ES-I3 (cell line): ENCODE measurements around the gene TIAL1.
A peak's percentile ranks its signal among the peaks of the same experiment; 100 is the strongest.

Source experiments
- H3K36me3 ChIP-seq: 2 replicates; pipeline ENCODE4 v1.6.1; 2013; ENCODE audit warnings: mild to moderate bottlenecking, low read length, control low read depth, moderate library complexity; ENCODE audit not compliant: insufficient read depth
- H3K4me1 ChIP-seq: 2 replicates; pipeline ENCODE4 v1.6.1; 2013; ENCODE audit warnings: mild to moderate bottlenecking, control low read depth, low read length; ENCODE audit not compliant: insufficient read depth
- H3K9ac ChIP-seq: 2 replicates; pipeline ENCODE4 v1.6.1; 2013; ENCODE audit warnings: low read depth, mild to moderate bottlenecking, low read length, moderate library complexity
- H3K9me3 ChIP-seq: 2 replicates; pipeline ENCODE4 v1.6.1; 2013; ENCODE audit warnings: mild to moderate bottlenecking, low read length, moderate library complexity; ENCODE audit not compliant: control insufficient read depth, insufficient read depth

TIAL1 gene

DNA sequence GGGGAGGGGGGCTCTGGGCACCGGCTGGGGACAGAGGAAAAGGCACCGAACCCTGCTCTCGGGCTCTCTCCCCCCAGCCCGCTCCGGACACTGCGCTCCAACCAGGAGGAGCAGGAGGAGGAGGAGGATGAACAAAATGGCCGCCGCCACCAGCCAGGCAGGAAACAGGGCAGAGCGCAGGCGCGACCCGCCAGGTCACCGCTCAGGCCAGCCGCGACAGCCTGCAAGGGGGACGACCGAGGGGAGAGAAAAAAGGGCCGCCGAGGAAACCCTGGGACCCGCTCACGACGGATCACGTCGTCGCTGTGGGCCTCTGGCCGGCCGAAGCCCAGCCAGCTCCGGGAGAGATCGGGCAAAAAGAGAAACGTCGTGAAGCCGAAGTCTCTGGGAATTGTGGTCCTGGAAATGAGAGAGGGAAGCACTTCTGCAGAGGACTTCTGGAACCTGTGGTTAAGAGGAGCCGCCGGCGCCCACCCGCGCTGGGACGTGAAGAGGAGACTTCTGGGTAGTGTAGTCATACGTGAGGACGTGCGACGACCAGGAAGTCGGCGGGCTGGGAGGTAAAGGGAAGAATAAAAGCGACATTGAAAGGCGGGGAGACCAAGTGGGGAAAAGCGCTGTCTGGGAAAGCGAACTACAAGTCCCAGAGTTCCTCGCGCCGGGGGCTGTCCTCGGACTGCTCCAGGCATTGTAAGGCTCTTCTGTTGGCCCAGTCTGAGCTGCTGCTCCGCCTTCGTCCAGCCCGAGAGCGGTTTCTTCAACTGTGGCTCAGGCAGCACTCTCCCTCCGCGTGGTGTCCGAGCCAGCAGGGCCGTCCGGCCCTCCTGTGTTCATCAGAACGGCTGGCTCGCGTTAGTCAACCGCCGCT lies at the start of gene TIAL1:
TSS of gene TIAL1 (minus strand) at position 428 of the 868 bp plus-strand sequence. CDS start 499 bp downstream, outside the sequence.
- H3K4me1 ChIP-seq, result peaks cover 6% of the 10 kb centered on the region
- H3K36me3 ChIP-seq, result no peaks in the 10 kb centered on the region
- H3K9me3 ChIP-seq, result no peaks in the 10 kb centered on the region
- H3K9ac ChIP-seq, result peak within 1 kb of the TSS; percentile 91

DNA sequence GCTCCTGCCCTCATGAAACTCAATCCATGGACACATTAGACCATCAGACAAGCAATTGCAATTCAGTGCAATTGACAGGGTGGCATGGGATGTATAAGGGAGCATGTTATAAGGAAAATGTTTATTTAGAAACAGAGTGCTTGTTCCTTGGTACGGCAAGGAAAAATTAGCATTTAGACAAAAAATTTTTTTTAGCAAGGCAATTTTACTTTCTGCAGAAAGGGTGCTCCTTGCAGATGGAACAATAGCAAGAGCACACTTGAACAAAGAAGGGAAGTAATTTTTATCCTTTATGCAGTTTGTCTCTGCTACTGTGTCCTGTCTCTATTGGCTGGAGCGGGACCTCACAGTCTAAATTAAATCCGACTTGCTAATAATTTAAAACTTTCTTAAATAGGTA lies 48.2 kb upstream of the TIAL1 start:
- no peaks in the 10 kb centered on the region for H3K4me1 ChIP-seq
- no peaks in the 10 kb centered on the region for H3K36me3 ChIP-seq
- H3K9ac ChIP-seq, result no peak overlapping the region
- H3K9me3 ChIP-seq, result peaks cover 12% of the 10 kb centered on the region

DNA sequence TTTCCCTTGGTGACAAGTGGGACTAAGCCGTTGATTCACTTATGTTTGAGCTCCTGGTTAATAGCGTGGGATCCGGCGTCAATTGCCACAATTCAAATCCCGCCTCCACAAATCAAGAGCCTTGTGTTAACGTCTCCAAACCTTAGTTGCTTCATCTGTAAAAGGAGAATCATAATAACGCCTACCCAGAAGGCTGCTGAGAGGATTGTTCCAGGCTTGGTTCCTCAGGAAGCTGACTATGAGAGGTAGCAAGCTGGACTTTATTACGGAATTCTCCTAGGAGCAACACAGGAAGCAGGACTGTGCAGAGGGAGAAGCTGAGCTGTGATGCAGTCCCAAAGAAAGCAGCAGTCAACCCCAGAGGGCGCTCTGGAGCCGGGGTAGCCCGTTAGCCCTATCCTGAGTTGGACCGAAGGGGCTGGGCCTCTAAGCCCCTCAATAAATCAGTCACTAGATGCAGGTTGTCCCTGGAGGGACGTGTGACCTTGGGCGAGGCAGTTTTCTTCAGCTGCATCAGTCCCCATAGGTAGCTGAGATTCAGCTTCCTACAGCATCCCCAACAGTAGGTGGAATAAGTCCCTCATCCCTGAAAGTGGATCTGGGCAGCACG lies 47.5 kb upstream of the TIAL1 start:
- Histone ChIP-seq H3K9ac (no peak overlapping the region), H3K36me3 (no peaks in the 10 kb centered on the region), H3K4me1 (no peaks in the 10 kb centered on the region), H3K9me3 (peaks cover 12% of the 10 kb centered on the region)

- no peaks in the 10 kb centered on the region for H3K36me3 ChIP-seq
- no peaks in the 10 kb centered on the region for H3K4me1 ChIP-seq
- H3K9ac ChIP-seq, result no peak overlapping the region
- peaks cover 12% of the 10 kb centered on the region for H3K9me3 ChIP-seq
Observed at GRCh38 chr10:119643306-119644204, 46.8 kb upstream of the TIAL1 start.

DNA sequence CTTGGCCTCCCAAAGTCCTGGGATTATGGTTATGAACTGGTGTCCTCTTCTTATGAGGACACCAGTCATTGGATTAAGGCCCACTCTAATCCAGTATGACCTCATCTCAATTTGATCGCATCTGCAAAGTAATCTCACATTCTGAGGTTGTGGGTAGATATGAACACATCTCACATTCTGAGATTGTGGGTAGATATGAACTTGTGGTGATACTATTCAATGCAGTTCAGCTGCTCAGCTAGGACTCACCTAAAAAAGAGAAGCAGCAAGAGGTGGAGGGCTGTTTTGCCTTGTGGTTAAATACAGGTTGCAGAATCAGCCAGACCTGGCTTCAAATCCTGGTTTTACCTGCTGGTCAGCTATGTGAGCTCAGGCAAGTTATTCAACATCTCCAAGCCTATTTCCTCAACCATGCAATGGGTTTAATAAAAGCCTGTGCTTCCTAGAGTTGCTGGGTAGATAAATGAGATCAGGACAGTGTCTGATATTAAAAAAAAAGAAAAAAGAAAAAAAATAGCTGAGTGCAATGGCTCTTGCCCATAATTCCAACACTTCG lies 45.9 kb upstream of the TIAL1 start:
- Histone ChIP-seq H3K9ac (no peak overlapping the region), H3K36me3 (no peaks in the 10 kb centered on the region), H3K9me3 (peaks cover 12% of the 10 kb centered on the region), H3K4me1 (no peaks in the 10 kb centered on the region)

DNA sequence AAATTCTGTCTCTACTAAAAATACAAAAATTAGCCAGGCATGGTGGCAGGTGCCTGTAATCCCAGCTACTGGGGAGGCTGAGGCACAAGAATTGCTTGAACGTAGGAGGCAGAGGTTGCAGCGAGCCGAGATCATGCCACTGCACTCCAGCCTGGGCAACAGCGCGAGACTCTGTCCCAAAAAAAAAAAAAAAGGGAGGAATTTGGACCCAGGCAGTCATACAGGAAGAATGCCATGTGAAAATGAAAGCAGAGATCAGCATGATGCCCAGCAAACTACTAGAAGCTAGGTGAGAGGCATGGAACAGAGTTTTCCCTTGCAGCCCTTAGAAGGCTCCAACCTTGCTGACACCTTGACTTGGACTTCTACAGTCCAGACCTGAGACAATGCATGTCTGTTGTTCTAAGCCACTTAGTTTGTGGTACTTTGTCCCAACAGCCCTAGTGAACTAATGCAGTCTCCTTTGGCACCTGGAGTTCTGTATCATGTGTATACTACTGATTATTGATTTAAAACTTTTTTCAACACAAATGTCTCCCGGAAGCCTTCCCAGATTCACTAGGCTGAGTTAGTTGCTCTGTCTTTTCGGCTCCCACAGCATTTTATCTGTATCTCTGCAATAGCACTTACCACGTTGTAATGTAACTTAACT lies 44.2 kb upstream of the TIAL1 start:
- Histone ChIP-seq H3K9ac (no peak overlapping the region), H3K4me1 (no peaks in the 10 kb centered on the region), H3K36me3 (no peaks in the 10 kb centered on the region), H3K9me3 (peaks cover 12% of the 10 kb centered on the region)

DNA sequence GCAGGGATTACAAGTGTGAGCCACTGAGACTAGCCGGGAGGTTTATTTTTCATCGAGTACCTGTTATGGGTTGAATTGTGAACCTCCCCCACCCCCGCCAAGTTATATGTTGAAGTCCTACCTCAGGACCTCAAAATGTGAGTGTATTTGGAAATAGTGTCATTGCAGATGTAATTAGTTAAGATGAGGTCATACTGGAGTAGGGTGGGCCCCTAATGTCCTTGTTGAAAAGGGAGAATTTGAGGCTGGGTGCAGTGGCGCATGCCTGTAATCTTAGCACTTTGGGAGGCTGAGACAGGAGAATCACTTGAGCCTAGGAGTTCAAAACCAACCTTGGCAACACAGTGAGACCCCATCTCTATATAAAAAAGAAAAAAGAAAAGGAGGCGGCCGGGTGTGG lies 43.6 kb upstream of the TIAL1 start:
- Histone ChIP-seq H3K9ac (no peak overlapping the region), H3K36me3 (no peaks in the 10 kb centered on the region), H3K9me3 (peaks cover 12% of the 10 kb centered on the region), H3K4me1 (no peaks in the 10 kb centered on the region)

DNA sequence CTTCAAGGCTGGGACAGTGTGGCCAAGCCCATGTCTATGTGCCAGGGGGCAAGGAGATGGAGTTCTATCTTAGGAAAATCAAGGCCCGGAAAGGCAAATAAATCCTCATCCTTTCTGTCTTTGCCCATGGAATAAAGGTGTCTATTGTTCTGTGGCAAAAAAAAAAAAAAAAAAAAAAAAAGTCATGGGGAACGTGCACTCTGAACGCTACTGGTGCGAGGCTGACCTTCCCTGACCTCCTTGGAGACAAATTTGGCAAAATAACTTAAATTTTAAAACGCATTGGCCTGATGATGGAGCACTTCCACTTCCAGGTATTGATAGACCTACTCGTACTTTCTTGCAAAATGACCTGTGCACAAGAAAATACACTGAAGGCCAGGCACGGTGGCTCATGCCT lies 42.2 kb upstream of the TIAL1 start:
- H3K36me3 ChIP-seq, result no peaks in the 10 kb centered on the region
- H3K9ac ChIP-seq, result no peak overlapping the region
- H3K4me1 ChIP-seq, result no peaks in the 10 kb centered on the region
- peaks cover 4% of the 10 kb centered on the region; the same call in 1 of the 2 replicates for H3K9me3 ChIP-seq

GRCh38 chr10:119637631-119638030 lies 40.9 kb upstream of the TIAL1 start:
- no peaks in the 10 kb centered on the region for H3K4me1 ChIP-seq
- H3K9me3 ChIP-seq, result no peaks in the 10 kb centered on the region
- no peak overlapping the region for H3K9ac ChIP-seq
- H3K36me3 ChIP-seq, result no peaks in the 10 kb centered on the region

- Histone ChIP-seq H3K4me1 (no peaks in the 10 kb centered on the region), H3K9ac (no peak overlapping the region), H3K36me3 (no peaks in the 10 kb centered on the region), H3K9me3 (no peaks in the 10 kb centered on the region)
Observed at GRCh38 chr10:119634219-119634544, 37.4 kb upstream of the TIAL1 start.

GRCh38 chr10:119633538-119634218 lies 36.9 kb upstream of the TIAL1 start:
- Histone ChIP-seq H3K4me1 (no peaks in the 10 kb centered on the region), H3K36me3 (no peaks in the 10 kb centered on the region), H3K9ac (no peak overlapping the region), H3K9me3 (no peaks in the 10 kb centered on the region)

GRCh38 chr10:119630300-119630699 lies 33.5 kb upstream of the TIAL1 start:
- Histone ChIP-seq H3K9me3 (no peaks in the 10 kb centered on the region), H3K36me3 (no peaks in the 10 kb centered on the region), H3K4me1 (no peaks in the 10 kb centered on the region), H3K9ac (no peak overlapping the region)

DNA sequence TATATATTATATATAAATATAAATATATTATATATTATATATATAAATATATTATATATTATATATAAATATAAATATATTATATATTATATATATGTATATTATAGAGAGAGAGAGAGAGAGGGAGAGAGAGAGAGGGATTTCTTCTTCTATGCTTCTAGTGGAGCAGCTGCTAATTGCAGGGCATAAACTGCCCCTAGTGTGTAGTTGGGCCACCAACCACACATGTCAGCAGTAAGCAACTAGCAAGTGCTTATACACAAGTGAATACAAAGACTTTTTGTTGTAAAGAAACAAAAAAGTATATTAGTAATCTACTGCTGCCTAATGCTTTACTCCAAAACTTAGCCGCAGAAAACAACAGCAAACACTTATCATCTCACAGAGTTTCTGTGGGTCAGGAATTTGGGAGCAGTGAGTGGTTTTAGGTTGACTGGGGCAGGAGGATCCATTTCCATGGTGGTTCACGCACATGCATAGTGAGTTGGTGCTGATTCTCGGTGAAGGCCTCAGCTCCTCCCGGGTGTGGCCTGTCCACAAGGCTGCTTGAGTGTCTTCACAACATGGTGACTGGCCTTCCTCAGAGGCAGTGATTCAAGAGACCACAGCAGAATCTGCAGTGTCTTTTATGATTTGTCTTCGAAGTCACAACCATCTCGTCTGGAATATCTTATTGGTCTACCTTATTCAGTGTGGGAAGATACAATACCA lies 29.0 kb upstream of the TIAL1 start:
- H3K4me1 ChIP-seq, result peaks cover 5% of the 10 kb centered on the region; the same call in 1 of the 2 replicates
- H3K9ac ChIP-seq, result no peak overlapping the region
- H3K9me3 ChIP-seq, result no peaks in the 10 kb centered on the region
- H3K36me3 ChIP-seq, result no peaks in the 10 kb centered on the region
